Motor neuron (in vitro differentiated cells): ENCODE measurements around the gene TLR3. TPM values are rescaled to one million over a fixed set of nuclear protein-coding genes. Genes with fewer than 3 reads are reported as not detected.

Experiments used
- ATAC-seq, 8 experiments: fragments of 200-7000 bp; cut with Tn5 transposase; replicated peaks in 6 of 8; 2 replicates each; pipeline ENCODE4 v1.8.0; 2021; ENCODE audit warnings: mild to moderate bottlenecking in 8 of 8, moderate library complexity in 8 of 8
- H3K27ac ChIP-seq, 2 donors: fragments of 250-450 bp; sonication (Bioruptor Pico); 2 replicates each; pipeline ENCODE4 v1.9.0; 2021; ENCODE audit warnings: antibody characterized with exemption in 2 of 2, mild to moderate bottlenecking in 2 of 2, moderate library complexity in 1 of 2
- H3K4me1 ChIP-seq, 2 donors: fragments of 250-450 bp; sonication (Bioruptor Pico); replicated peaks in 1 of 2; 2 replicates each; pipeline ENCODE4 v1.6.1; 2021; ENCODE audit warnings: antibody characterized with exemption in 2 of 2, mild to moderate bottlenecking in 2 of 2, moderate library complexity in 1 of 2
- H3K4me3 ChIP-seq, 5 donors: fragments of 250-450 bp; sonication (Bioruptor Pico); 2 replicates each; pipeline ENCODE4 v1.9.0; 2021; ENCODE audit warnings: antibody characterized with exemption in 5 of 5, mild to moderate bottlenecking in 5 of 5, moderate library complexity in 4 of 5
- WGBS, 10 experiments: fragments of 450-650 bp; shearing (Covaris generic); methylation state at CpG; one replicate each; pipeline ENCODE4 v1.0.0; 2022; 5-methylcytosine and 5-hydroxymethylcytosine counted together
- in situ Hi-C, 9 experiments: fragments of 400-800 bp; cut with MboI; loops; one replicate each; pipeline ENCODE4 v1.15.0; 2021; ENCODE audit warnings: low sequenced_read_pairs in 9 of 9, low pct_unique_long_range_greater_than_20kb in 2 of 9; ENCODE audit not compliant: unreplicated experiment in 9 of 9
- total RNA-seq, 8 experiments: library from RNA; unstranded; fragments of 300-600 nt; gene quantifications; 2 replicates each; pipeline versions ENCODE4 v1.2.3 to v1.2.4, GENCODE V29; 2022

The TLR3 gene
- total RNA-seq, 8 experiments from 2014 or later, result 0.04 to 13.6 (median 1.2) TPM

DNA sequence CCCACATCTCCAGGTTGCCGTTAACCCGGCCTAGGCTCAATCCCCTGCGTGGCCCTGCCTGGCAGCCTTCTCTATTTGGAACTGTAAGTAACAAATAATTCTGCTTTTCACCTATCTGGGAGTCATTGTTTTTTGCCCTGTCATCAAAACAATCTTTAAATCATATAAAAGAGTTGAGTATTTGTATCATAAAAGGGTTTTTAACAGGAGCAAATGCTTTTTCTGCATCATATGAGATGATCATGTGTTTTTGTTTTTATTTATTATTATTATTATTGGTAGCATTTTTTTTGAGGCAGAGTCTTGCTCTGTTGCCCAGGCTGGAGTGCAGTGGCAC is 10.0 kb upstream of the TLR3 start:
- no peaks in the 10 kb centered on the region for H3K4me1 ChIP-seq
- in situ Hi-C loops, result no loop called here
- no peak for ATAC-seq
- WGBS, 10 experiments, result 60 to 100% (median 85%) methylated on average over 1 to 2 of the region's 3 CpGs; no CpG with 5 or more reads in 6 of the 10 experiments
- no peak overlapping the region for H3K27ac ChIP-seq
- no peak overlapping the region for H3K4me3 ChIP-seq

DNA sequence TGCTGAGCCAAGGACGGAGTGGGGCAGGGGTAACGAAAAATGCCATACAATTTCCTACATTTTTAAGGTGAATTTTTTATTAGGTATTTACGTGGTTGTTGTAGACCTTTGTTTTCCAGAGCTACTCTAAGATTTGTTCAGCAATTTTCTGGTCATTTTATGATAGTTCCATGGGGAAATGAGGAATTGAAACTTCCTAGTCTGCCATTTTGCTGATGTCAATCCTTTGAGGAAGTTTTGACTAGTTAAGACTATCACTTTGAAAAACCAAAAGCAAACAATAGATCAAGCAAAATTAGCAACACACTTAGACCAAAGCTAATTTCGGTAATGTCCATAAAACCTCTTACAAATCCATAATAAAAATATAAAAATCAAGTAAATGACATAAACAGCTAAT is 7.0 kb upstream of the TLR3 start:
- H3K4me3 ChIP-seq, result no peak overlapping the region
- in situ Hi-C loops, result no loop called here
- H3K4me1 ChIP-seq, result no peaks in the 10 kb centered on the region
- H3K27ac ChIP-seq, result no peak overlapping the region
- WGBS, 10 experiments, result 0 to 94% (median 73%) methylated on average over 1 to 4 of the region's 4 CpGs
- ATAC-seq, result no peak

DNA sequence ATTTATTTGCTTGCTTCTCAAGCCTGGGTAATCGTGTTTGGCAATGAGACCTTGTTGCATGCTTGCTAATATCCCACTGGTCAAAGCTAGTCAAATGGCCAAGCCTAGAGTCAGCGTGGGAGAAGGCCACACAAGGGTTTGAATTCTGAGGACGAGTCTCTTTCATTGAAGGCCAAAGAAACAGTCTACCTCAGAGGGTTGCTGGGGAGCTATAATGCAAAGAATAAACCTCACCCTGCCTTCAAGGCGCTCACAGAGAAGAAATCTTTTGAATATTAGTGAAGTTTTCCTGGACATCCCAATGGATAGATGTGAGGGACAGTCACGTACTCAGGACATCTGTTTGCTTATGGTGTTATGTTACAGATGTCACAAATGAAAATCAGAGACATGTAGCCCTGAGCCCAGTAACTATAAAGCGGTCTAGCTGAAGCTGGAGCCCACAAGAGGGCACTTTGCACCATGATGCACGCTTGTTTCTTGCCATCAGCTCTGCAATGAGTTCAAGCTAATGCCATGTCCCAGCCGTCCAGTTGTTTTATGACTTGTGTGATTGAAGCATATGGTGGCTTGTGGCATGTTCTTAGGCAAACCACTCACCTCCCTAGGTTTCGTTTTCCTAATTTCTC is 1.1 kb upstream of the TLR3 start:
- Histone ChIP-seq H3K4me1 (peaks cover 0 to 8% of the 10 kb centered on the region in 2 donors), H3K4me3 (no peak overlapping the region), H3K27ac (no peak overlapping the region)
- ATAC-seq, result peak in 7 of 8 experiments; percentile 49 to 96 (median 85)
- 0 to 100% (median 65%) methylated on average over 1 to 8 of the region's 9 CpGs for WGBS, 10 experiments
- in situ Hi-C loops, result no loop called here

DNA sequence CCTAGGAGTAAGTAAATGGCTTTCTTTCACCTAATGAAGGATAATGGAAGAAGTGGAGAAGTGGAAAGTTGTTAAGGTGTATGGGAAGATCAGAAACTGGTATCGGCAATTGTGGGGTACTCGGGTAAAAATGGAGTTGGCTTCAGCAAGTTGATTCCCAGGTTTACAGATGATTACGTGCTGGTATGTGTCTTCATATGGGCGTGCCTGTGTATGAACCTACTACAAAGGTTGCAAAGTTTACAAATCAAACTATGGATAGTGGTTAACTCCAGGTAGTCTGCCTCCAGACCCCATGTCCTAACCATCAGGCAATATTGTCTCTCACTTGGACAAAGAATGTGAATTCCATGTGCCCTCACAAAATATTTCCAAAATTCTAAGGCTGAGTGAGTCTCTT is 773 bp downstream of the TLR3 start:
- H3K27ac ChIP-seq, result no peak overlapping the region
- no peak overlapping the region for H3K4me3 ChIP-seq
- 36 to 100% (median 88%) methylated on average over 1 to 4 of the region's 4 CpGs; no CpG with 5 or more reads in 1 of the 10 experiments for WGBS, 10 experiments
- in situ Hi-C loops, result no loop called here
- no peak for ATAC-seq
- H3K4me1 ChIP-seq, result peaks cover 0 to 8% of the 10 kb centered on the region in 2 donors

DNA sequence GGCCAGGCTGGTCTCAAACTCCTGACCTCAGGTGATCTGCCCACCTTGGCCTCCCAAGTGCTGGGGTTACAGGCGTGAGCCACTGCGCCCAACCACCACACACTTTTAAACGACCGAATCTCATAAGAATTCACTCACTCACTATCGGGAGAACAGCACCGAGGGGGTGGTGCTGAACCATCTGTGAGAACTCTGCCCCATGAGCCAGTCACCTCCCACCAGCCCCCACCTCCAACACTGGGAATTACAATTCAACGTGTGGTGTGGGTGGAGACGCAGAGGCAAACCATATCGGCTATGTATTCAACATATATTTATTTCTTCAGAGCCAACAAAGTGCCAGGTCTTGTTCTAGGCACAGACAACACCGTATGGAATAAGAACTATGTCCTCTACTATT is 3.6 kb downstream of the TLR3 start:
- no peak overlapping the region for H3K27ac ChIP-seq
- 71 to 100% (median 88%) methylated on average over 1 to 7 of the region's 10 CpGs; no CpG with 5 or more reads in 2 of the 10 experiments for WGBS, 10 experiments
- no peak for ATAC-seq
- H3K4me1 ChIP-seq, result peaks cover 0 to 8% of the 10 kb centered on the region in 2 donors
- H3K4me3 ChIP-seq, result no peak overlapping the region
- in situ Hi-C loops, result no loop called here

DNA sequence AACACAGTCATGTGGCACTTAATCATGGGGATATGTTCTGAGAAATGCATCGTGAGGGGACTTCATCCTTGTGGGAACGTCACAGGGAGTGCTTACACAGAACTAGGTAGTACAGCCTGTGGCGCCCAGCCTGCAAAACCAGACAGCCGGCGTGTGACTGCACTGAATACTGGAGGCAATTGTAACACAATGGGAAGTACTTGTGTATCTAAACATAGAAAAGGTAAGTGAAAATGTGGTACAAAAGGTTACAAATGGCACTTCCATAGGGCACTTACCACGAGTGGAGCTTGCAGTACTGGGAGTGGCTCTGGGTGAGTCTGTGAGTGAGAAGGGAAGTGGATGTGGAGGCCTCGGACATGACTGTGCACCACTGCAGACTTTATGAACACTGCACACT is 5.2 kb downstream of the TLR3 start:
- H3K4me3 ChIP-seq, result no peak overlapping the region
- H3K4me1 ChIP-seq, result peaks cover 2 to 6% of the 10 kb centered on the region in 2 donors
- WGBS, 10 experiments, result 40 to 100% (median 75%) methylated on average over 1 to 6 of the region's 7 CpGs; no CpG with 5 or more reads in 1 of the 10 experiments
- no peak for ATAC-seq
- in situ Hi-C loops, result no loop called here
- no peak overlapping the region for H3K27ac ChIP-seq

DNA sequence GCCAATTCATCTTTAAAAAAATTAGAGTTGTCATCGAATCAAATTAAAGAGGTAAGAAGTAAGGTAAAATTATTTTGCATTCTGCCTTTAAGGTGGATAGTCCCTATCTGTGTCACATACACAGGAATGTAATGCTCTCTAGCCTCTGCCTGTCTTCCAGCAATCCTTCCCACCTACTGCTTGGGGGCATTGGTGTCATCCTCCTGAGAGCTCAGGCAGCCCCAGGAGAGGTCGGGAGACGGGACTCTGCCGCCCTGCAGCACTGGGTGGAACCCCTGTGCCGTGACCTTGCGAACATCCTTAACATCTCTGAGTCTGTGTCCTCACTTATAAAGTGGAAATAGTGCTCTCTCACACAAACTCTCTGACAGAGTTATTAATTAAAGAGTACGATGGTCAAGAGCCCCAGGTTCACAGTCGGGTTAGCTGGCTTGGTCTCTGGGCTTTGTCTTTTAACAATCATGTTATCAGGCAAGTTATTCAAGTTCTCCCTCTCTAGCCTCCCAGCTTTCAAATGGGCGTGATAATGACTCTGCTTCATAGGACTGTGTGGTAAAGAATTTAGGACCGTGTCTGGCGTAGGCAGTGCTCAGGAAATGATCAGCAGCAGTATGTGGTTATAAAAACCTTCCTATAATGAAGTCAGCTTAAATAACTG is 10.2 kb downstream of the TLR3 start:
- peak in 6 of 8 experiments; percentile 53 to 91 (median 78) for ATAC-seq
- H3K4me1 ChIP-seq, result peaks cover 6 to 15% of the 10 kb centered on the region in 2 donors
- 23 to 100% (median 49%) methylated on average over 1 to 8 of the region's 11 CpGs; no CpG with 5 or more reads in 1 of the 10 experiments for WGBS, 10 experiments
- in situ Hi-C loops, result no loop called here
- H3K4me3 ChIP-seq, result no peak overlapping the region
- H3K27ac ChIP-seq, result no peak overlapping the region

DNA sequence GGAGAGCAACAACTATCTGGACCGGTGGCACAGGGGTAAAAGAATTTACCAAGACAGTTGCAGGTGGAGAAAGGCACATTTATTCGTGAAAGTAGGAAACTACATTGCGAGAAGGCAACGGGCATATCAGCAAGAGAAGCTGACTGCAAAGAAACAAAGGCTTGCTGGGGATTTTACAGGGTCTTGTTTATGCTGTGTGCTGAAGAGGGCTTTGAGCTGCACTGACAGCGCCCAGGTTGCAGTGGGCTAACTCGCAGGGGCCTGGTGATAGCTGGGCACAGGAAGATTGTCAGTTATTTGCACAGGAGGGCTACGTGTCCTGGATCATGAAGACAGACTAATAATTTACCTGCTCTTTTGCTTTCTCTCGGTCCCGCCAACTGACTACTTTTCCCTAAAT is 10.7 kb downstream of the TLR3 start:
- in situ Hi-C loops, result no loop called here
- H3K4me3 ChIP-seq, result no peak overlapping the region
- WGBS, 10 experiments, result 37 to 88% (median 72%) methylated on average over 1 to 9 of the region's 9 CpGs
- peak in 5 of 8 experiments; percentile 15 to 64 (median 43) for ATAC-seq
- peaks cover 6 to 15% of the 10 kb centered on the region in 2 donors for H3K4me1 ChIP-seq
- no peak overlapping the region for H3K27ac ChIP-seq

DNA sequence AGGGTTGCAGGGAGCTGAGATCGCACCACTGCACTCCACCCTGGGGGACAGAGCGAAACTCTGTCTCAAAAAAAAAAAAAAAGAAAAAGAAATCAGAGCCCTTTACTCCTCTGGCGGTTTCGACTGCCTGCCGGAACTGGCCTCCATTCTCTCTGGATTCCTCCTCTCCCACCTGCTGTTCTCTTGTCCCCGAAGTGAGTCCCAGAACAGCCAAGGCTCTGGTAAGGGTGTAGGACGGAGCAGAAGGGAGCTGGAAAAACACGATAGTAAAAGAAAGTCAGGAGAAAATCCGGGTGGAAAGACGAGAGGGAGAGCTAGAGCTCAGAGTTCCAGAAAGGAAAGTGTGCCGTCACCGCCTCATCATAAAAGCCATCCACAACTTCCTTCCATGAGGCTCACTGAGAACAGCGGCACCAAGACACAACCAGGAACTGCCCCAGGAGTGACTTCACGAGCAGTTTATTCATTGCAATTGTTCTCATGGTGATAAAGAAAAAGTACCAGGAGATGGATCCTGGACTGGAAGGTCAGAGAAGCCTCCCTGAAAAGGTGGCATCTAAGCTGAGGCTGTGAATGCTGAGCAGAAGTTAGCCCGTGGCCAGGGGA is 12.3 kb downstream of the TLR3 start:
- no peak overlapping the region for H3K4me3 ChIP-seq
- H3K27ac ChIP-seq, result no peak overlapping the region
- ATAC-seq, result no peak
- H3K4me1 ChIP-seq, result peaks cover 6 to 15% of the 10 kb centered on the region in 2 donors
- in situ Hi-C loops, result no loop called here
- 40 to 71% (median 61%) methylated on average over 1 to 13 of the region's 15 CpGs for WGBS, 10 experiments

DNA sequence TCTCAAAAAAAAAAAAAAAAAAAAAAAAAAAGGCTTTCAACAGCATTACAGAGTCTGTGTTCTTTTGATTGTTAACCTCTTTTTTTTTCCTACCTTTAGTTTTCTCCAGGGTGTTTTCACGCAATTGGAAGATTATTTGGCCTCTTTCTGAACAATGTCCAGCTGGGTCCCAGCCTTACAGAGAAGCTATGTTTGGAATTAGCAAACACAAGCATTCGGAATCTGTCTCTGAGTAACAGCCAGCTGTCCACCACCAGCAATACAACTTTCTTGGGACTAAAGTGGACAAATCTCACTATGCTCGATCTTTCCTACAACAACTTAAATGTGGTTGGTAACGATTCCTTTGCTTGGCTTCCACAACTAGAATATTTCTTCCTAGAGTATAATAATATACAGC is 13.3 kb downstream of the TLR3 start:
- Histone ChIP-seq H3K4me3 (no peak overlapping the region), H3K4me1 (peaks cover 6 to 15% of the 10 kb centered on the region in 2 donors), H3K27ac (no peak overlapping the region)
- in situ Hi-C loops, result no loop called here
- ATAC-seq, result peak in 1 of 8 experiments; percentile 71
- 49 to 100% (median 84%) methylated on average over 1 to 4 of the region's 4 CpGs for WGBS, 10 experiments

DNA sequence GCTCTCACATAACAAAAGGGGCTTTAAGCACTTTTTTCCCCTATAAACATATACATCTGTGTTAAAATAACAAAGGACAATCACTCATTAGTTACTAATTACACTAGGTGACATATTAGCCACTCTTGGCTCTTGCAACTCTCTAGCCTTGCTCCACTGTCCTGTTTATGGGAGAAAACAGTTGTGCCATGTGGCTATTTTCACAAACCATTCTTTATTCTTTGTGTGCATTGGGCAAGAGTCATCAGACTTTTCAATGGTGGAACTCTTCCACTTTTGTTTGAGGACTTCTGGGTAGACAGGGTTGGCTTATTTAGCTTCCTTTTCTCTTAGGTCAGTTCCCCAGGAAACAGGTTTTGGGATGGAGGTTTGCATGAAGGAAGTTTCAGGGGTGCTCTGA is 19.6 kb downstream of the TLR3 start:
- Histone ChIP-seq H3K4me3 (no peak overlapping the region), H3K4me1 (no peaks in the 10 kb centered on the region), H3K27ac (no peak overlapping the region)
- in situ Hi-C loops, result no loop called here
- ATAC-seq, result peak in 2 of 8 experiments; percentile 32 to 80

DNA sequence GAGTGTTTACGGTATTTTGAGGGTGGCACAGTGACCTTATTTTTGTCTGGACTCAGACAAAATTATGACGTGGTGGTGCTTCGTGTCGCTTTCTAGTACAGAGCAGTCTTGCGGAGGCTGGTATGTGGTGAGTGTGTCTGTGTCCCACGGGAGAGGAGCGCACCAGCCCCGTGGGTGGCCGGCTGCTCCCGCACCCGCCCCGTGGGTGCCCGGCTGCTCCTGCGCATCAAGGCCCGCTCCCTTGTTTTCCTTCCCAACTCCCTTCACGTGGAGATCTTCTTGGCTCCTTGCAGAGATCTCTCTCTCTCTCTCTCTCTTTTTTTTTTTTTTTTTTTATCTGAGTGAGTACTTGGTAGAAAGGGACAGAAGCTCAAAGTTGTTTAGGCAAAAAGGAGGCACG is 23.3 kb downstream of the TLR3 start:
- 80 to 100% (median 88%) methylated on average over 1 to 10 of the region's 17 CpGs; no CpG with 5 or more reads in 3 of the 10 experiments for WGBS, 10 experiments
- ATAC-seq, result no peak
- Histone ChIP-seq H3K4me1 (no peaks in the 10 kb centered on the region), H3K4me3 (no peak overlapping the region), H3K27ac (no peak overlapping the region)
- in situ Hi-C loops, result no loop called here

DNA sequence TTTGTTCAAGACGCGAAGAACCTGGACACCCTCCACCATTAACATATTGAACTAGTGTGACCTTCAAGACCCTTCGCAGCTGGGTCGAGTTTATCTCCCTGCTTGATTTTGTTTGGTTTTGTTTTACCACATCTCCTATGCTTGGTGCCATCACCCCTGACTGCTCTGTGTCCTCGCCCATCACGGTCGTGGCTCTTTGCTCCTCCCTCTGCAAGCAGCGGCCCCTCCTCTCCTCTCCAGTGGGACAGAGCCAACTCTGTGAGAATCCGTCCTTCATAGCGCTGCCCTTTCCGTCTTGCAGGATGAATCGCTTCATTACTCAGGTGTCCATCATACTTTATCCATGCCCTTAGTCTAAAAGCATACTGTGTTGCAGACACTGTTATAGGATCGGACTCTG is 26.4 kb downstream of the TLR3 start:
- WGBS, 10 experiments, result 51 to 100% (median 72%) methylated on average over 1 to 10 of the region's 13 CpGs
- H3K4me3 ChIP-seq, result no peak overlapping the region
- ATAC-seq, result peak in 1 of 8 experiments; percentile 21
- in situ Hi-C loops, result no loop called here
- H3K4me1 ChIP-seq, result no peaks in the 10 kb centered on the region
- no peak overlapping the region for H3K27ac ChIP-seq
